ENCODE results near the gene CIPC. TPM values are rescaled to one million over a fixed set of nuclear protein-coding genes. Genes with fewer than 3 reads are reported as not detected.

CIPC gene
- total and polyA plus RNA-seq, 2 experiments from 2014 or later, result 9.6 to 29.6 TPM

DNA sequence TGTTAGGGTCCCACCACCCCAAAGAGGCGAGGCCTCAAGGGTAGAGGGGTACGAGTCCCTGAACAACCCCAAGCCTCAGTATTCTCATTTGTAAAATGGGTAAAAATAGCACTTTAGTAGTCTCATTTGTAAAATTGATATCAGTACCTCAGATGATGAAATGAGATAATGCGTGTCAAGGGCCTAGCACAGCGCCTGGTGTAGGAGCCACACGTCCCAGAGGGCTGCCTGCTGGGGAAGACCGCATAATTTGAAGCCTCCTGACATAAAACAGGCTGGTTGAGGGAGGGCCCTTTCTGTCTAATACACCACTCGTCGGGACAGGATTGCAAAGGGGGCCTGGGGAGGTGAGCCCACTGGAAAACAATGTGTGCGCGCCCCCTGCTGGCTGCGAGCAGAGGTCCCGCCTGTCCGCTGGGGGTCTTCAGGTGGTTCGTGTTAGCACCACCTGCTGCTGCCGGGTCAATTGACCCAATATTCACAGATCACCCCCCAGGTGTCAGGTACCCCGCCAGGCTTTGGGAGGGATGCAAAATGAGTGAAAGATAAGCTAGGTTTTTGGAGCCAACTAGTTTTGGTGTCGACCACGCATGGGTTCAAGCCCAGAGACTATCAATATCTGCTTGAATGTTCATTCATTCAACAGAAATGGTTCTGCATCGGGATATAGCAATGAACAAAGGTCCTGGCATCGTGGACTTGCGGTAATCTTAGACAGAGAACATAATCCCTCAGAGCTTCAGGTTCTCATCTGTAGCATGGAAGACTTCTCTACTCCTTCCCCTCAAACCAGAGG, 44.8 kb upstream of the CIPC start:
- no peaks in the 10 kb centered on the region for H3K9me3 ChIP-seq (ENCODE audit: low read depth)
- H3K79me2 ChIP-seq, result no peaks in the 10 kb centered on the region
- H3K27ac ChIP-seq, result peak overlapping the region; percentile 2
- H3K4me3 ChIP-seq, result no peak overlapping the region
- WGBS (ENCODE audit: low lambda C conversion rate, missing lambda C conversion rate), result 31% methylated on average over 21 of the region's 21 CpGs
- H3K36me3 ChIP-seq (replicated peaks; ENCODE audit: insufficient read depth, low read depth), result no peaks in the 10 kb centered on the region
- no peaks in the 10 kb centered on the region for H3K4me1 ChIP-seq (ENCODE audit: insufficient read depth)
- H3K9me2 ChIP-seq (replicated peaks; ENCODE audit: insufficient read depth), result no peaks in the 10 kb centered on the region
- peak; percentile 90 for DNase-seq (ENCODE audit: low spot score)
- H2AFZ ChIP-seq, result no peak overlapping the region
- no peaks in the 10 kb centered on the region for H4K20me1 ChIP-seq (ENCODE audit: insufficient read depth, poor library complexity, severe bottlenecking)
- no peak overlapping the region for H3K4me2 ChIP-seq
- H3K27me3 ChIP-seq, result no peaks in the 10 kb centered on the region
- TF ChIP-seq, protein P1, sequence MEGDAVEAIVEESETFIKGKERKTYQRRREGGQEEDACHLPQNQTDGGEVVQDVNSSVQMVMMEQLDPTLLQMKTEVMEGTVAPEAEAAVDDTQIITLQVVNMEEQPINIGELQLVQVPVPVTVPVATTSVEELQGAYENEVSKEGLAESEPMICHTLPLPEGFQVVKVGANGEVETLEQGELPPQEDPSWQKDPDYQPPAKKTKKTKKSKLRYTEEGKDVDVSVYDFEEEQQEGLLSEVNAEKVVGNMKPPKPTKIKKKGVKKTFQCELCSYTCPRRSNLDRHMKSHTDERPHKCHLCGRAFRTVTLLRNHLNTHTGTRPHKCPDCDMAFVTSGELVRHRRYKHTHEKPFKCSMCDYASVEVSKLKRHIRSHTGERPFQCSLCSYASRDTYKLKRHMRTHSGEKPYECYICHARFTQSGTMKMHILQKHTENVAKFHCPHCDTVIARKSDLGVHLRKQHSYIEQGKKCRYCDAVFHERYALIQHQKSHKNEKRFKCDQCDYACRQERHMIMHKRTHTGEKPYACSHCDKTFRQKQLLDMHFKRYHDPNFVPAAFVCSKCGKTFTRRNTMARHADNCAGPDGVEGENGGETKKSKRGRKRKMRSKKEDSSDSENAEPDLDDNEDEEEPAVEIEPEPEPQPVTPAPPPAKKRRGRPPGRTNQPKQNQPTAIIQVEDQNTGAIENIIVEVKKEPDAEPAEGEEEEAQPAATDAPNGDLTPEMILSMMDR (IDR thresholded peaks at IDR 0.05; ENCODE audit: poor library complexity), result peak; percentile 98
- TF ChIP-seq EZH2phosphoT487 (IDR thresholded peaks at IDR 0.05; ENCODE audit: low read depth, severe bottlenecking, unreplicated experiment), result no peak
- no peak for TF ChIP-seq EZH2 (IDR thresholded peaks at IDR 0.05; ENCODE audit: borderline replicate concordance)

DNA sequence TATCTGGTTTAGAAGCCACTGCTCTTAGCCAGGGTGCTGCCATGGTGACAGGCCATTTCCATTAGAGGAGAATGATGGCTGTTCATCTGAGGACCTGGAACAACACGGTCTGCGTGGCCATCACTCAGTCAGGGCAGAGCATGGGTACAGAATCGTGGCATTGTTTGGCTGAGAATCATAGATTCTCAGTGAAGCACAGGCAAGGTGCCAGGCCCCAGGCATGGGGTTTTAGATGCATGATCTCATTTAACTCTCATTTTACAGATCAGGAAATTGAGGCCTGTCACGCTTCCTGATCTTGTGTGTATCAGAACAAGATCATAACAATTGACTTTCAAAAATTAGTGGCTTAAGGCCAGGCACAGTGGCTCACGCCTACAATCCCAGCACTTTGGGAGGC, 42.8 kb upstream of the CIPC start:
- no peaks in the 10 kb centered on the region for H3K9me2 ChIP-seq (replicated peaks; ENCODE audit: insufficient read depth)
- no peak overlapping the region for H3K4me3 ChIP-seq
- H3K27me3 ChIP-seq, result no peaks in the 10 kb centered on the region
- TF ChIP-seq EZH2 (IDR thresholded peaks at IDR 0.05; ENCODE audit: borderline replicate concordance), result no peak
- TF ChIP-seq EZH2phosphoT487 (IDR thresholded peaks at IDR 0.05; ENCODE audit: low read depth, severe bottlenecking, unreplicated experiment), result no peak
- TF ChIP-seq, protein P1 (IDR thresholded peaks at IDR 0.05; ENCODE audit: poor library complexity), result no peak
- H3K36me3 ChIP-seq (replicated peaks; ENCODE audit: insufficient read depth, low read depth), result no peaks in the 10 kb centered on the region
- no peak overlapping the region for H3K27ac ChIP-seq
- no peak for DNase-seq (ENCODE audit: low spot score)
- no peak overlapping the region for H3K4me2 ChIP-seq
- no peaks in the 10 kb centered on the region for H4K20me1 ChIP-seq (ENCODE audit: insufficient read depth, poor library complexity, severe bottlenecking)
- H3K4me1 ChIP-seq (ENCODE audit: insufficient read depth), result no peaks in the 10 kb centered on the region
- no peaks in the 10 kb centered on the region for H3K9me3 ChIP-seq (ENCODE audit: low read depth)
- no peaks in the 10 kb centered on the region for H3K79me2 ChIP-seq
- H2AFZ ChIP-seq, result no peak overlapping the region
- 95% methylated on average over 5 of the region's 5 CpGs for WGBS (ENCODE audit: low lambda C conversion rate, missing lambda C conversion rate)

DNA sequence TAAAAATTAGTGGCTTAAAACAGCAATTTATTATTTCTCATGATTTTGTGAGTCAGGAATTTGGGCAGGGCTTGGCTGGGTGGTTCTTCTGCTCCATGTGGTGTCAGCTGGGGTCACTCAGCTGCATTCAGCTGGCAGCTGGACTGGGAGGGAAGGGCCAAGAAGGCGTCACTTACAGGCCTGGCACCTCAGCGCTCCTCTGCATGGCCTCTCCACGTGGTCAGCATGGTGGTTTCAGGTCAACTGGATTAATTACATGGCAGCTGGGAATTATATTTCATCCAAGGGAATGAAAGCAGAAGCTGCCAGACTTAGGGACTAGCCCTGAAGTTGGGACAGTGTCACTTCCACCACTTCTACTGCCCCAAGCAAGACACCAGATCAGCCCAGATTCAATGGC, 42.1 kb upstream of the CIPC start:
- no peaks in the 10 kb centered on the region for H3K9me2 ChIP-seq (replicated peaks; ENCODE audit: insufficient read depth)
- no peaks in the 10 kb centered on the region for H3K9me3 ChIP-seq (ENCODE audit: low read depth)
- 86% methylated on average over 3 of the region's 3 CpGs for WGBS (ENCODE audit: low lambda C conversion rate, missing lambda C conversion rate)
- TF ChIP-seq, protein P1 (IDR thresholded peaks at IDR 0.05; ENCODE audit: poor library complexity), result no peak
- TF ChIP-seq EZH2 (IDR thresholded peaks at IDR 0.05; ENCODE audit: borderline replicate concordance), result no peak
- H2AFZ ChIP-seq, result no peak overlapping the region
- no peak overlapping the region for H3K4me2 ChIP-seq
- H3K4me1 ChIP-seq (ENCODE audit: insufficient read depth), result no peaks in the 10 kb centered on the region
- no peak for DNase-seq (ENCODE audit: low spot score)
- H3K79me2 ChIP-seq, result no peaks in the 10 kb centered on the region
- no peak overlapping the region for H3K27ac ChIP-seq
- H3K36me3 ChIP-seq (replicated peaks; ENCODE audit: insufficient read depth, low read depth), result no peaks in the 10 kb centered on the region
- H3K27me3 ChIP-seq, result no peaks in the 10 kb centered on the region
- no peak overlapping the region for H3K4me3 ChIP-seq
- H4K20me1 ChIP-seq (ENCODE audit: insufficient read depth, poor library complexity, severe bottlenecking), result no peaks in the 10 kb centered on the region
